Epithelial cell of esophagus (primary cell): Measurements from ENCODE around the gene IRF2.

ENCODE experiments used
- DNase-seq: peaks from one replicate; pipeline ENCODE4 v3.0.0; 2010; ENCODE audit warnings: low read depth
- H3K4me3 ChIP-seq: 2 replicates; pipeline ENCODE4 v1.5.1; 2011; ENCODE audit warnings: mild to moderate bottlenecking, low read length, control low read depth
- TF ChIP-seq, protein P1 (sequence below): IDR thresholded peaks from 2 replicates; pipeline ENCODE4 v1.5.1; 2011; ENCODE audit warnings: low read depth, mild to moderate bottlenecking, low read length, control low read depth, inconsistent platforms; ENCODE audit not compliant: insufficient read depth; ENCODE audit errors: missing control alignments

The IRF2 gene

GRCh38 chr4:184464759-184465454 lies 9.4 kb downstream of the IRF2 start:
- TF ChIP-seq, protein P1, sequence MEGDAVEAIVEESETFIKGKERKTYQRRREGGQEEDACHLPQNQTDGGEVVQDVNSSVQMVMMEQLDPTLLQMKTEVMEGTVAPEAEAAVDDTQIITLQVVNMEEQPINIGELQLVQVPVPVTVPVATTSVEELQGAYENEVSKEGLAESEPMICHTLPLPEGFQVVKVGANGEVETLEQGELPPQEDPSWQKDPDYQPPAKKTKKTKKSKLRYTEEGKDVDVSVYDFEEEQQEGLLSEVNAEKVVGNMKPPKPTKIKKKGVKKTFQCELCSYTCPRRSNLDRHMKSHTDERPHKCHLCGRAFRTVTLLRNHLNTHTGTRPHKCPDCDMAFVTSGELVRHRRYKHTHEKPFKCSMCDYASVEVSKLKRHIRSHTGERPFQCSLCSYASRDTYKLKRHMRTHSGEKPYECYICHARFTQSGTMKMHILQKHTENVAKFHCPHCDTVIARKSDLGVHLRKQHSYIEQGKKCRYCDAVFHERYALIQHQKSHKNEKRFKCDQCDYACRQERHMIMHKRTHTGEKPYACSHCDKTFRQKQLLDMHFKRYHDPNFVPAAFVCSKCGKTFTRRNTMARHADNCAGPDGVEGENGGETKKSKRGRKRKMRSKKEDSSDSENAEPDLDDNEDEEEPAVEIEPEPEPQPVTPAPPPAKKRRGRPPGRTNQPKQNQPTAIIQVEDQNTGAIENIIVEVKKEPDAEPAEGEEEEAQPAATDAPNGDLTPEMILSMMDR, result no peak
- no peak for DNase-seq
- no peak overlapping the region for H3K4me3 ChIP-seq

- H3K4me3 ChIP-seq, result no peak overlapping the region
- no peak for DNase-seq
- TF ChIP-seq, protein P1, result no peak
Observed at GRCh38 chr4:184463856-184464255, 10.5 kb downstream of the IRF2 start.

DNA sequence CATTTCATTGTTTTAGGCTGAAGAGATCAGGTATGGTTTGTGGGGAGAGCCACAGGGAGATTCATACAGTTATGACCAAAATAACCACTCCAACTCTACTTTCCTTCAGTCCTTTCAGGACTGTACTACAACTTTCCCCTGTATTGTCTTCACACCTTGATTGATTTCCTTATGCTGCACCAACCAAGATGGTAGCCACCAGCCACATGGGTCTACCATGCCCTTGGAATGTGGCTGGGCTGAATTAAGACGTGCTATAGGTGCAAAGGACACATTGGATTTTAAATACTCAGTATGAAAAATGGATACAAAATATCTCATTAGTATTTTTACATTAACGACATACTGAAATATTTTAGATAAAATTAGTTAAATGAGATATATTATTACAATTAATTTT lies 11.2 kb downstream of the IRF2 start:
- TF ChIP-seq, protein P1, result no peak
- no peak for DNase-seq
- H3K4me3 ChIP-seq, result no peak overlapping the region

- DNase-seq, result no peak
- H3K4me3 ChIP-seq, result no peak overlapping the region
- TF ChIP-seq, protein P1, result no peak
Observed at GRCh38 chr4:184462724-184463123, 11.6 kb downstream of the IRF2 start.

GRCh38 chr4:184461711-184462441 lies 12.5 kb downstream of the IRF2 start:
- DNase-seq, result no peak
- H3K4me3 ChIP-seq, result no peak overlapping the region
- TF ChIP-seq, protein P1, result no peak

DNA sequence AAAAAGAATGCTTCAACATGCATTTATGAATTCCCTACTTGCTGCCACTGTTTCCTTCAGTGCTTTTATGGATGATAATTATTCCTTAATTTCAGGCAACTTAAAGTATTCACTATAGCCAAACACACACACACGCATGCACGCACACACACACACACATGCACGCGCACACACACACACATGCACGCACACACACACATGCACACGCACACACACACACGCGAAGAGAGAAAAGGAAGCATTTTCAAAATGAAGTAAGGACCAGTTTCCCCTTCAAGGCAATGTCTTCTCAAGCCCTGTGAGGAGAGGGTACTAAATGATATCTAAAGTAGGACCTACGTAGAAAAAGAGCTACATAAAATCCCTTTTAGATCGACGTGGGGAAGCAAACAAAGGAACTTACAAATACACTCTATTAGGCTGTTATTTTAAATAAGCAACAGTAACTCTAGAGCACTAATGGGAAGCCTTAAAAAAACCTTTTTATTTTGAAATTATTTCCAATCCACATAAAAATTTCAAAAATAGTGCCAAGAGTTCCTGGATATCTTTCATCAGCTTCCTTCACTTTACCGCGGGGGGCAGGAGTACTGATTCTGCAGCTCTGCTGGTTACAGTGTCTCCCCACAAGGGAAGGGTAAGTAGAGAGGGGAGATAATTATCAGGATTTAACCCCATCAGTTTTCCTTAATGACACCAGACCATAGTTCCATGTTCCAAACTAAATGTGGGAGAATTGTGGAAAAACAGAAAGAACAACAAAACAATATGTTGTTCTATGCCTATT lies 13.7 kb downstream of the IRF2 start:
- DNase-seq, result no peak
- H3K4me3 ChIP-seq, result no peak overlapping the region
- TF ChIP-seq, protein P1, result no peak
